Middle frontal gyrus (tissue), 1 donor: ENCODE data around the gene HOXC6.
A peak's percentile ranks its signal among the peaks of the same experiment; 100 is the strongest.

Experiments
- DNase-seq: peaks from one replicate; pipeline ENCODE4 v3.0.0-alpha.2; 2015; ENCODE audit warnings: low spot score; ENCODE audit errors: extremely low spot score

HOXC6 gene

DNA sequence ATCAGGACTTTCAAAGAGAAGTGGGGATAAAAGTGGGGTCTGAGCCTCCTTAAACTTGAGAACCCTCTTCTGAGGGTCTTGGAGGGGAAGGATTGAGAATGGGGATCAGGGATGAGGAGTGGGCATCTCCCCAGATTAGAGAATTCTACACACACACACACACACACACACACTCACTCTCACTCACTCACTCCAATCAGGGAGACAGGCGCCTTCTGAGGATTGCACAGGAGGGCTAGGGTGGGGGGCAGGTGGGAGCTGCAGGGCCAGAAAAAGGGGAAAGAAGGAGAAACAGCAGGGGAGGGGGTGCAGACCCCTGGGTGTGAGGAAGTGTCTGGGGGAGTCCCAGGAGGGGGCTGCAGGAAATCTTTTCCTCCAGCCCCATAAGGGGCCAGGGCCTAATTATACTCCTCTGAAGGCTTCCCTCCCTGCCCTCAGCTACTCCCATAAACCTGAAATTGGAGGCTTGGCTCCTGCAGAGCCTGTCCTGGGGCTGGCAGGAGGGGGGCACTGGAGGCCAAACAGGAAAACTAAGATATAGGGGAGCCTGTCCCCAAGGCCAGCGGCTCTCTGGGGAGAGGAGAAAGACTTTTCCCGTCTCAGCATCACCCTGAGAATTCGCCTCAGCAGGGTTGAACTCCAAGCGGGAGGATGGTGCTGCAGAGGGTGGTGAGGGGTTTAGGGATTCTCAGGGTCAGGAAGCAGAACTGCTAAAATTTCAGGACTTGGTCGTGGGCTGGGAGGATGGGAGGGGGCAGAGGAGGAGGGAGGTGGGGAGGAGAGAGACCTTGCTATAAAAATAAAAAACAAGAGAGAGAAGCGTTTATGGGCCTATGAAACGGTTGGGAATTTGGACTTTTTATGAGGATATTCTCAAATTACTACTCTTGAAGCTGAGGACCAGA is 26.7 kb upstream of the HOXC6 start:
- DNase-seq: no peak

DNA sequence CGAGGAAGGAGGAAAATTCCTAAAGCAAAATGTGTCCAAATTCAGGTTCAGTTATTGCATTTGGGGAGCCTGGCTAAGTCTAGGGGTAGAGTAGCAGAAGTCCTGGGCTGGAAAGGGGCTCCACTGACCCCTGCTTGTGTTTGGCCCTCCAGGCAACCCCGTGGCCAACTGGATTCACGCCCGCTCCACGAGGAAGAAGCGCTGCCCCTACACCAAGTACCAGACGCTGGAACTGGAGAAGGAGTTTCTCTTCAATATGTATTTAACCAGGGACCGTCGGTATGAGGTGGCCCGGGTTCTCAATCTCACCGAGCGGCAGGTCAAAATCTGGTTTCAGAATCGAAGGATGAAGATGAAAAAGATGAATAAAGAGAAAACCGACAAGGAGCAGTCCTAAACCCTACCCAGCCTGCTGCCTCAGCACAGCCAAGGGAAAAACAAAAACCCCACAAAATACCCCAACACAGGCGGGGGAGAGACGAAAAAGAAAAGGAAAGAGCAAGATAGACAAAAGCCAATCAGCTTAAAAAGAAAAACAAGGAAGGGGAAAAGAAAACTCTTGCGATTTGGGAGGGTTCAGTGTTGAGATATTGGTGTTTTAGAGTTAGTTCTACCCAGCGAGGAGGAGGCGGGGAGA is 25.8 kb upstream of the HOXC6 start:
- no peak for DNase-seq

DNA sequence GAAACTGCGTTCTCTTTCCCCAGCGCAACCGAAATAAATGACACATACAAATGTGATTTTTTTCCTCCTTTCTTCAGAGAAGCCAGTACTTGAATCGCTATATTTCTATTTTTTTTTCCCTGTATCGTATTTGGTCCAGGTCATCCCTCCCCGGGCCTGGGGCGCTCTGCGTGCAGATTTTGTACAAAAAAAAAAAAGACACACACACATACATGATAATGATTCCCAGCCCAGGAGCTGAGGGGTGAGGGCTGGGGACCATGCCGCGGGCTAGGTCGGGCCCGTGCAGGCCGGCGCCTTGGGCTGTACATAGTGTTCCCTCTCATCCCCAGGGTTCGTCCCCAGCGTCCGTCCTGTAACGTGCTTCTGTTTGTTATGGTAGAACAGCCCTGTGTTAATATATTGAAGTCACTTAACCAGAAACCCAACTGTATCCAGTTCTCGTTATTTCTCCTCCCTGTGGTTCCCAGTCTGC is 25.3 kb upstream of the HOXC6 start:
- DNase-seq: no peak

DNA sequence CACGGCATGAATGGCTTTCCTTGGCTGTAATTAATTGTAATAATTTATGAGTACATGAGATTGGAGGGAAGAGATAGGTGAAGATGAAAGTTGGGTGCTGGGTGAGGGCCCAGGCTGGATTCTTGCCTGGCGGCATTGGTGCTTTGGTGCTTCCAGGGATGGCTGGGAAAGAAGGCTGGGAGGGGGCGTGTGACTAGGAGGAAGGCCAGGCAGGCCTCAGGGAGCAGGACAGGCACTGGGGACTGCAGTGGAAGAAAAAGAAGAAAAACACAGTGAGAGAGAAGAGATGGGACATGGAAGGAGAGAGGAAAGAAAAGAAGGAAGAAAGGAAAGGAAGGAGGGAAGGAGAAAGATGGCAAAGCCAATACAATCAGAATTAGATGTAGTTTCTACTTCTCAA is 24.6 kb upstream of the HOXC6 start:
- DNase-seq: no peak

DNA sequence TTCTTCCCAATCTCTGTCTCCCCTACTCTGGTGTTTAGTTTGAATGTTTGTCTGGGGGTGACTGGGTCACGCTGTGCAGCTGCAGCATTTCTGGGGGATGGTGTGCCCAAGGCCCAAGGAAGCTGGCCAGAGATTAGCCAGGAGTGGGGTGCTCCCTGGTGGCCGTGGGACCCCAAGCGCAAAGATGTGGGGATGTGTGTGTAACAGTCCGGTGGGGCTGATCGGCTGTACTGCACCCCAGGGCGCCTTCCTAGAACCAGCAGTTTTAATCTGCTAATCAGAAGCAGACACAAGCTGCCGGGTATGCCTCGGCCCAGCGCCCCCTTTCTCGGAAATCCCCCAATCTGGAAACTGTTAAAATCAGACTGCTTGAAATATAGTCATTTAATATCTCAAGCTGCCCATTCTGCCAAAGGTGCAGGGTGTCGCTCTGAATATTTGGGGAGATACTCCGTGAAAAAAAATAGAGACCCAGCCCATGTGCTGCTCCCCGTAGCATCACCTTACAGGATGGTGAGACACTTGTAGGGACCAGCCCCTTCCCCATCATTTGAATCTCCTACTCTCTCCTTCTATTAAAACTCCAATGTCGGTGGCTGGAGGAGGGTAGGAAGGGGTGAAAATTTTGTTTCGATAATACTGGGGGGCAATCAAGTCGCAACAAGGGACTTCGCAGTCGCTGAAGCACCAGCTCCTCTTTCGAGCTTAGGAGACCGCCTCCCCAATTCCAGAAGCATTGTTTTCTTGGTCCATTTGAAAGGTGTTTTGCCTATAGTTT is 24.0 kb upstream of the HOXC6 start:
- DNase-seq: no peak

DNA sequence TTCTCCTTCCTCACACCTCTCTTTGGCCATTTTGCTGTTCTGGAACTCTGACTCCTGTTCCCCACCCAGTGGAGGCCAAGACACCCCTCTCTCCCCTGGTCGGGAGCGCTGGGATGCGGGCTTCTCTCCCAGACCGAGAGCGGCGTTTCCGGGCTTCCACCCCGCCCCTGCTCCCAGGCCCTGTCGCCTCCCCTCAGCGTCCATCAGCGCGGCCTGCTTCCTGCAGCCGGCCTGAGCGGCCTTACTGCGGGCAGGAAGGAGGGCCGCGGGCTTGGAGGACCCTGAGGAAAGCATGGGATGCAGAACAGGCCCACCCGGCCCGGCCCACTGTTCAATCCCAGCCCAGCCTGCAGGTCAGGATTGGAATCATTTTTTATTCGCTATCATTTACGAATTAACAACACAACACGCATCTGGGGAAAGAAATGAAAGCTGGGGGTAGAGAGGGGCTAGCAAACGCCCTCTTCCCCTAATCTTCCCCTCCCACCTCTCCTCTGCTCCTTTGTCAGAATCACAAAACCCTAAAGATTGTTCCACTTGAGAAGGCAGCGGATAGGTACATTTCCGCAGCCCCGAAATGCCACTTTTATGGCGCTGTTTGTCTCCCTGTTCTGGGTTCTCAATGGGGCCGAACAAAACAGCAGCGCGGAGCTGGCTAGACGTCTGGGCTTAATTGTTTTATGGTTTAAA is 23.3 kb upstream of the HOXC6 start:
- no peak for DNase-seq

DNA sequence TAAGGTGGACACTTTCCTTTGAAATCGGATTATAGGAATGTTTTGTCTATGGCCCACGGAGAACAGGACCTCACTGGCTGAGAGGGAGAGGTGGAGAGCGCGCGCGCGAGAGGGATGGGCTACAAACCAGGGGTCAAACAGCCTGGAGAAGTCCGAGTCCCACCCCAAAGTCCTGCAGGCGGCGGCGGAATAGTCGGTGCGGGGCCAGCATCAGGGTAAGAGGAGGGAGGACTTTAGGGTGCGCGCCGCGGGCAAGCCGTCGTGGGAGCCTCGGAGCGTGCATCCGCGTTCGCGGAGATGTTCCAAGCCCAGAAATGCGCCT is 22.7 kb upstream of the HOXC6 start:
- no peak for DNase-seq

DNA sequence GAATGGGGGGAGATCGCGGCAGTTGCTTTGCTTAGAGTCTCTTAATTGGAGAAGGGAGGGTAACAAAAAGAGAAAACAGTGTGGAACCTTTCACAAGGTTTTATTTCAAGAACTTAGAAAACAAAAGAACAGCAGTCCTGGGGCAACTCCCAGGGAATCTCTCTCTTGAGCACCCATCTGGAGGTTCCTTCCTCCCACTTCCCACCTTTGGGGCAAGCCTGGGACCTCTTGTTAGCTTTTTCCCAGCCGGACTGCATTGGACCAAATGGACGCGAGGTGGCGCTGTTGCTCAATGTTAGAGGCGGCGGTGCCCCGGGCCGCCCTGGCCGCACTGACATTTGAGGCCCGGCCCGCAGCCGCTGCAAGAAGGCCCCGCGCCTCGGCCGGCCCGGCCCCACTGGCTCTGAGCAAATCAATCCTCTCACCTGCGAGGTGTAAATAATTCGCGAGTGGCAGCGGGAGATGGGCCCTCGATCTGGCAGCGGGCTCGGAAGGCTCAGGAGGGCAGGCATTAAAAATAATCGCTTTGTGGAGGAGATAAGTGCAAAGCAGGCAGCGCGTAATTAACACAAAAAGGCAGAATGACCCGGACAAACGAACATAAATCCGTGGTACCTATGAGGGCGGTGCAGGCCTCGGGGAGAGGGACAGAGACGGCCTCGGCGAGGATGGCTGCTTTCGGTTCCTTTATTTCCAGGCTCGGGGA is 22.2 kb upstream of the HOXC6 start:
- DNase-seq: peak; percentile 55

DNA sequence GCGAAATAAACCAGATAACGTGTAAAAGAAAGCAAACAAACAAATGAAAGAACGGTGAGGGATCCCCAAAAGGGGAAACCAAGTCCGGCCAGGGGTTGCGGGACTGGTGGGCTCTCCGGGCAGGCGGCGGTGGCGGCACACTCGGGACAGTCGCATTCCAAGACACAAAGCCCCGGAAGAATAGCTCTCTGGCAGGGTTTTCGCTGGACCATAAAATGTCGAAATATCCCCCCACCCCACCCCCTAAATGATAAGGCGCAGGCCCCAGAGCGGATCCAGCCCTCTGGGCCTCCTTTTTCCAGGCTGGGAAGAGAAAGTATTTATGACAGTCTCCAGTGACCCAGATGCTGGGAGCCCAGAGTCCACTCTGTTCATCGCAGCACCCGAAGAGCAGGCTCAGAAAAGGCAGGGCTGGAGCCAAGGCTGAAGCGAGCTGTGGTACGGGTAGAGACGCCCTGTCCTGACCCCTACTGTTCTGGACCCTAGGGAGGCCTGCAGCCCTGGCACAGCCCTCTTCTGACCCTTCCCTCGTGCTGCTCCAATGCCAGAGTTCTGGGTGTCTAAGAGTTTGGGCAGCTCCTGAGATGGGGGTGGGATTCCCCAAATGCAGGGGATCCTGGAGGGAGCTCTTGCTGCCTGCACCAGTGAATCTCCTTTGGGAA is 21.6 kb upstream of the HOXC6 start:
- DNase-seq: no peak

DNA sequence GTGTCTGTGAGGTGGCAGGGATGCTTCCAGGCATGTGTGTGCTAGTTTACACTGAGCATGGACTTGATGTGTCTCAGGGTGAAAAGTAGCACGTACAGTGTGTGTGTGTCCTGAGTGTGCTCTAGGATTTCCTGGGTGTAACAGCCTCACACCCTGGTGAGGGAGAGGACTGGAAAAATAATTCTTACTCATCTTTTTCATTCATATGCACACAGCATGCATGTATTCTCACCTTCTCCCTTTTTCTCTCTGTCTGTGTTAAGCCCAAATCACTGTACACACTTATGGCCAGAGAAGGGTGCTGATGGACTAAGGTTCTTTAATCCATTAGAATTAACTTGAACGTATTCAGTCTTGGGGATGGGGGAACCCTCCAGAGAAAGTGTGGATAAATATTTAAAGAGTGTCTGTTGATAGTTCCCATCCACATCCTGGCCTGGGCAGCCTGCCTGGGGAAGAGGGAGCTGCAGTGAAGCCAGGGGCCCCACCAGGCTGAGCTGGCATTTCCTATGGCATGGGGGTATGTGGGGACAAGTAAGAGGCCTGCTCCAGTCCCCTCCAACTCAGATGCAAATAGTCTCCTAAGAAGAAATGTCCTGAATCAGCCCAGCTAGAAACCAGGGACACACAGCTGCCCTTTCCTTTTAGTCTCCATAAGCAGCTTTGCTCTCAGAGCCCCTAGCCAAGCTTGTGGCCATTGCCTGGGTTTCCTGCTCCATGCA is 20.5 kb upstream of the HOXC6 start:
- DNase-seq: no peak

DNA sequence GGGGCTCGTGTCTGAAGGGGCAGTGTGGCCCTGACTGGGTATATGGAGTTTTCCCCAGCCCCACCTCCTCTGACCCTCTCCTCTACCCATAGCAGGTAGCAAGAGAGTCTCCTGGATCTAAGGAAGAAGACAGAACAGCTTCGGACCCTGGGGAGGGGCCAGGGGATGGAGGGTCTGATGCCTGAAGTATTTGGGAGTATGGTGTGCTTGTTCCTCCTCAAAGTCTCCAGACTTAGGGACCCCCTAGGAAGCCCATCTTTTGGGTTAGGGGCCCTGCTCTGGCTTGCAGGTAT is 20.0 kb upstream of the HOXC6 start:
- DNase-seq: no peak

DNA sequence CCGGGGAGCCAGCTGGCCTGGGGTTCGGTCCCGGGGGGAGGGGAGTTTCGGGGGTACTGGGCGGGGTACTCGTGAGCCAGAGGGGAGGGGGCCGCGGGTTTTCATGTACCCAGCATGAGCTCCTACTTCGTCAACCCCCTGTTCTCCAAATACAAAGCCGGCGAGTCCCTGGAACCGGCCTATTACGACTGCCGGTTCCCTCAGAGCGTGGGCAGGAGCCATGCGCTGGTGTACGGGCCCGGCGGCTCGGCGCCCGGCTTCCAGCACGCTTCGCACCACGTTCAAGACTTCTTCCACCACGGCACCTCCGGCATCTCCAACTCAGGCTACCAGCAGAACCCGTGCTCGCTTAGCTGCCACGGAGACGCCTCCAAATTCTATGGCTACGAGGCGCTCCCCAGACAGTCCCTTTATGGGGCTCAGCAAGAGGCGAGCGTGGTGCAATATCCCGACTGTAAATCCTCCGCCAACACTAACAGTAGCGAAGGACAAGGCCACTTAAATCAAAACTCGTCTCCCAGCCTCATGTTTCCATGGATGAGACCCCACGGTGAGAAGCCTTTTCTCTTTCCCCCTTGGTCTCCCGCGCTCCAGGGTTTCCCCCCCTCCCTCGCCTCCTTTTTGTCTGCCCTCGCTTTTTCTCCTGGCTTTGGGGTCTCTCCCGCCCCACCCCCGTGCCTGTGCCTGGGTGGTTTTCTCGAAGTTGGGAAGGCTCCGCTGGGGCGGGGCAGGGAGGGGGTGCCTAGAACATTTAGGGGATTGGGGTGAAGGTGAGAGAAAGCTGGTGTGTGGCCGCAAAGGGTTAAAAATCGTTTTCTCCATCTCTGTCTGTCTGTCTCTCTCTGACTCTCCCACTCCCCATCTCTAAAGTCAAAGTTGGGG is 18.8 kb upstream of the HOXC6 start:
- DNase-seq: no peak

DNA sequence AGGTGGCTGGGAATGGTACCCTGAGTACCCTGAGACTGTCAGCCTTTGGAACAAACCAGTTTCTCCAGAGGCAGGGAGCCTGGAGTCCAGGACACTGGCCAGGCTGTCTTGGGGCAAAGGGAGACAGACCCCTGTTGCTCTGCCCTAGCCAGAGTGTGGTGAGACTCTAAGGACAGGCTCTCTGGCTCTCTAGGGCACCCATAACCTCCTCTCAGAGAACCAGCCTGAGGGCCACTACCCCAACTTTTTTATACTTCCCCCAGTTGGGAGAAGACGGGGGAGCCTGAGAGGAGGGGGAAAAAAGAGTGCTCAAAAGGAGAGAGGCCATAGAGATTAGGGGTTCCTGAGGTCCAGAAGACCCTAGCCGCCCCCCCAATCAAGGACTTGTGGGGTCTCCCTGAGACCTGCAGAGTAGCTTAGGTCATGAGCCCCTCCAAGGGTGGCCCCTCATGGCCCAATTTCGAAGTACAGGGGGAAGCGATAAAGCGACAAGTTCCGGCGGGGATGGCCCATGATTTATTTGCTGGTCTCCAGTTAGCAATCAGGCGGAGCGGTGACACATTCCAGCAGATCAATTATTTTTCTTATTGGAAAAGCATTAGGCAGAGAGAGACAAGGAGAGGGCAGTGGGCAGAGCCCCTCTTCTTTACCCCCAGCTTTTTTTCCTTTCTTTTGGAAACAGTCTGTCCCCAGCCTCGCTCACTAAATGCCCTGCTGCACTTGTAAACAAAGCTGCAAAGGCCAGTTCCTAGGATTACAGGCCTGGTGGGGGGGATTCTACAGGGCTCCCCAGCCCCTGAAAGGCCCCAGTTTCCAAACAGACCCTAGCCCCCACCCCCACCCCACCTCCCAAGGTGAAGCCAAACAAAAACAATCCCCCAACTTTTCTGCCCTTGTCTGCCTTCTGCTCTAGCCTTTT is 17.9 kb upstream of the HOXC6 start:
- DNase-seq: no peak

DNA sequence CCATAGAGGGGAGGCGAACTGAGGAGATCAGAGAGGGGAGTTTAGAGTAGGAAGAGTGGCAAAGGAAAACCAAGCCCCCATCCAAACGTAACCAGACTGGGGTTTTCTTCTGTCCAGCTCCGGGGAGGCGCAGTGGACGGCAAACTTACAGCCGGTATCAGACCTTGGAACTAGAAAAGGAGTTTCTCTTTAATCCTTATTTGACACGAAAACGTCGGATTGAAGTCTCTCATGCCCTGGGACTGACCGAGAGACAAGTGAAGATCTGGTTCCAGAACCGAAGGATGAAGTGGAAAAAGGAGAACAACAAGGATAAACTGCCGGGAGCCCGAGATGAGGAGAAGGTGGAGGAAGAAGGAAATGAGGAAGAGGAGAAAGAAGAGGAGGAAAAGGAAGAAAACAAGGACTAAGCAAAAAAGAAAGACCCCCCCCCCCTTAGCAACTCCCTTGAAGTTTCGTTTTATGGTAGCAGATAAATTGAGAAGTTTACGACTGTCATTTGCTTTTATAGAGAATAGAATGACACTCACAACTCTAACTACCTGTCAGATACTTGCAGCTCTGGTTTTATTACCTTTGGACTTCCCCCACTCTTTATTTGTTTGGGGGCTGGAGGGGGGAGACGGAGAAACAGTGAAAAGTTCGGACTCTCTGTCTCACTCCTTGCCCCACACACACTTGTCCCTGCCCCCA is 17.1 kb upstream of the HOXC6 start:
- DNase-seq: no peak

DNA sequence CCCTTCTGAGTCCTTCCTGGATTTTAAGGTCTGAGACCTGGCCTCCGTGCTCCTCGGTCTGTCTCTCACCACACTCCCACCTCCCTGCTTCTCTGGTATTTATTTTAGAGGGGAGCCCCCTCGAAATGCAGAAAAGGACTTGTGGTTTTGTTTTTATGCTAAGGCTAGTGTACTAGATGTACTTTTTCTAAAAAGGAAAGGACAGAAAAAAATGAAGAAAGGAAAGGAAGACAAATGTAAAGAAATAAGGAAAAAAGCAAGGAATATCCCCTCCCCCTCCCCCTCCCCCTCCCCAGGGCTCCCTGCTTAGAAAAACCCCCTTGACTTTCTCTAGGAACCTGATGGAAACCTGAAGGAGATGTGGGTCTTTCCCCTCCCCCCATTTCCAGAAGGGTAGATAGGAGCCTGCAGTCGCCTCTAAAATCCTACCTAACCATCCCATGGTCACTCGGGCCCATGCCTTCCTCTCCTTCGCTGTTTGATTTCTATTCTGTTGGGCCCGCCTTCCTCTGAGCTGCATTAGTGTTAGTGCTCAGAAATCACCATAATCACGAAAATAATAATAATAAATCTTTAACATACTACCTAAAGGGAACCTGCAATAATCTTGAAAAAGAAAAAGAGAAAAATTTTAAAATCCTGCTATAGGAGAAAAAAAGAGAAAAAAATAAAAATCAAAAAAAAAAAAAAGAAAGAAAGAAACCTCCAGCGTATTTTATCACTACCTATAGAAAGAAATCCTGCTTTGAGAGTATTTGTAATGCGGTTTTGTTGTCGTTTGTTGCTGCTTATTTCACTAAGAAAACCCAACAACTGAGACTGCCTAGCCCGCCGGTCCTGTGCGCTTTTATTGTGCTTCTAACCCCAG is 16.3 kb upstream of the HOXC6 start:
- DNase-seq: no peak

DNA sequence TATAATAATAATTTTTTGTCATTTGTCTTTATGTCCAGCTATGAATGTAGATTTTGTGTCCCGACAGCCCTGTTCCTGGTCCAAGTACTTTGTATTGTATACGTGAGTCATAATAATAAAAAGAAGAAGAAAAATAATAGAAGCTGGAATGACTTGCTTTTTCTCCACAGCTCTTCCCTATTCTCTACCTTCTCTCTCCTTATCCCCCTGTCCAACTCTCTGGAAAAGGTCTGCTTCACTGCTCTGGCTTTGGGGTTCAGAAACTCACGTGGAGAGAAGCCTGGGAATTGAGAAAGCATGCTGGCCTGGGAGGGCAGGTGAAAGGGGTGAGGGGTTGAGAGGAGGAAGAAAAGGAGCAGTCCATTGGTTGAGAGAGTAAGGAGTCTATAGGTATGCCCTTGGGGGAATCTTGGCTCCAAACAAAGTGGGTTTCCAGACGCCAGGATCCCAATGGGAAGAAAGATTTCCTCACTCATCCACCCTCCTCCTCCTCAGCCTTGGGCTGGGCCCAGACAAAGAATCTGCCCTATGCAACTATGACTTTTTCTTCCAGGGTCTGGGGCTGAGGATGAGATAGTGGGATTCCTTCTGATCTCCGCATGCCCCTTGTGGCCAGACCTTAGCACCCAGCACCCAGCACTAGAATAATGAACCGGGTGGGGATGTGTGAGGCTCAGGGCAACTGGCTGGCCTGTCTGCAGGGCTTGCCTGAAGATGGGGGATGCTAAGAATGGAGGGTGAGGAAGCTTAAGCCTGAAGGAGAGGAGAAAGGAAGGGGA is 15.4 kb upstream of the HOXC6 start:
- DNase-seq: no peak
